GM10266 (cell line): ENCODE data around the gene PIWIL4.
"Not testable (repeated sequence)": the region's sequence is repeated elsewhere in the genome, so short reads cannot be mapped to it uniquely, and the experiment has no call there.

ENCODE experiments used
- DNase-seq: peaks from one replicate; pipeline ENCODE4 v3.0.0; 2012; ENCODE audit errors: extremely low spot score
- CTCF ChIP-seq: IDR thresholded peaks from 2 replicates; pipeline ENCODE4 v1.5.1; 2012; ENCODE audit warnings: mild to moderate bottlenecking, low read depth; ENCODE audit not compliant: control insufficient read depth, insufficient read depth; ENCODE audit errors: missing control alignments

PIWIL4 gene

GRCh38 chr11:94558932-94559331, 8.2 kb upstream of the PIWIL4 start:
- DNase-seq, result no peak
- no peak for TF ChIP-seq CTCF

- no peak for DNase-seq
- no peak for TF ChIP-seq CTCF
These were observed 7.8 kb upstream of the PIWIL4 start for GRCh38 chr11:94559361-94559760.

- no peak for TF ChIP-seq CTCF
- no peak for DNase-seq
These were observed 6.3 kb upstream of the PIWIL4 start for GRCh38 chr11:94560834-94561233.

GRCh38 chr11:94563176-94563847, 3.9 kb upstream of the PIWIL4 start:
- no peak for TF ChIP-seq CTCF
- DNase-seq, result no peak

- TF ChIP-seq CTCF, result no peak
- DNase-seq, result no peak
These were observed 3.2 kb upstream of the PIWIL4 start for GRCh38 chr11:94563848-94564467.

- DNase-seq, result no peak
These were observed 1.0 kb downstream of the PIWIL4 start for GRCh38 chr11:94568200-94568599.

GRCh38 chr11:94568717-94569116, 1.5 kb downstream of the PIWIL4 start:
- TF ChIP-seq CTCF, result no peak
- no peak for DNase-seq

More at GRCh38 chr11:94568200-94568599, 1.0 kb downstream of the PIWIL4 start:
- TF ChIP-seq CTCF, result no peak

GRCh38 chr11:94572975-94573374, 5.8 kb downstream of the PIWIL4 start:
- not testable (repeated sequence) for DNase-seq
